HCT116 (cell line): ENCODE data around the gene MCTP2. TPM values are rescaled to one million over a fixed set of nuclear protein-coding genes. Genes with fewer than 3 reads are reported as not detected.

Experiments
- ATAC-seq: fragments of 200-7000 bp; cut with Tn5 transposase; 2 replicates; pipeline ENCODE4 v1.9.1; 2020; ENCODE audit warnings: mild to moderate bottlenecking, moderate library complexity
- BruUV-seq: library from RNA; stranded (reverse); fragments of 400-500 nt; replicated peaks from 2 replicates; lab custom pipeline; 2021; lab: Mats Ljungman, UMichigan
- CTCF ChIA-PET: fragments of 300-600 bp; sonication (Branson Sonifier 250); formaldehyde crosslinking; loops from one replicate; lab custom pipeline; 2021; ENCODE audit warnings: antibody characterized with exemption; lab: Charles Lee
- POLR2A ChIA-PET: fragments of 300-600, 350-600 bp; sonication (Branson Sonifier 250); formaldehyde crosslinking; loops from one replicate; lab custom pipeline; 2021; ENCODE audit warnings: antibody characterized with exemption; lab: Charles Lee
- RAD21 ChIA-PET, 2 experiments: fragments of 300-600 bp; sonication (Branson Sonifier 250); formaldehyde crosslinking; loops; one replicate each; lab custom pipeline; 2023; ENCODE audit warnings: low total read pairs in 2 of 2; ENCODE audit not compliant: uncharacterized antibody in 2 of 2, unreplicated experiment in 2 of 2, low non-redundant PET in 1 of 2; lab: Charles Lee
- DNase-seq: peaks from one replicate; pipeline ENCODE4 v3.0.0-alpha.2; 2010; ENCODE audit warnings: low read depth, low spot score
- H2AFZ ChIP-seq: fragments of 200-600 bp; shearing (Covaris generic), sonication (generic); 2 replicates; pipeline ENCODE4 v1.6.1; 2017; ENCODE audit warnings: low read depth, mixed run types, mixed read lengths, antibody characterized with exemption, low read length; ENCODE audit not compliant: poor library complexity, severe bottlenecking
- H3K27ac ChIP-seq: 2 replicates; pipeline ENCODE4 v1.5.1; 2012; ENCODE audit warnings: low read depth, low read length
- H3K27me3 ChIP-seq: fragments of 200-600 bp; sonication (generic); 2 replicates; pipeline ENCODE4 v1.6.1; 2016; ENCODE audit warnings: mixed run types, low read length, mixed read lengths; ENCODE audit not compliant: insufficient read depth
- H3K36me3 ChIP-seq, 2 experiments: fragments of 200-500 bp in 1 of 2; fragments of 200-600 bp in 1 of 2; sonication (Bioruptor generic) in 1 of 2; sonication (generic) in 1 of 2; 2 replicates each; pipeline versions ENCODE4 v1.5.1 to v1.6.1; 2014 to 2016; ENCODE audit warnings: low read length in 2 of 2, inconsistent platforms in 1 of 2, mixed read lengths in 1 of 2, mixed run types in 1 of 2; ENCODE audit not compliant: insufficient read depth in 2 of 2, control insufficient read depth in 1 of 2
- H3K4me1 ChIP-seq, 2 experiments: fragments of 200-600 bp in 1 of 2; sonication (generic) in 1 of 2; 2 replicates each; pipeline versions ENCODE4 v1.5.1 to v1.6.1; 2012 to 2017; ENCODE audit warnings: low read length in 2 of 2, inconsistent platforms in 1 of 2, mild to moderate bottlenecking in 1 of 2, mixed read lengths in 1 of 2, mixed run types in 1 of 2, moderate library complexity in 1 of 2; ENCODE audit not compliant: insufficient read depth in 2 of 2, control insufficient read depth in 1 of 2
- H3K4me2 ChIP-seq: fragments of 200-600 bp; sonication (generic); 2 replicates; pipeline ENCODE4 v1.6.1; 2017; ENCODE audit warnings: mixed run types, low read length, mixed read lengths
- H3K4me3 ChIP-seq, 2 experiments: fragments of 200-600 bp in 1 of 2; sonication (generic) in 1 of 2; replicated peaks in 1 of 2; 2 replicates each; pipeline ENCODE4 v1.5.1; 2011 to 2016; ENCODE audit warnings: low read length in 2 of 2, control low read depth in 1 of 2, low read depth in 1 of 2, mild to moderate bottlenecking in 1 of 2, mixed read lengths in 1 of 2, mixed run types in 1 of 2
- H3K79me2 ChIP-seq: fragments of 200-600 bp; sonication (generic); 2 replicates; pipeline ENCODE4 v1.6.1; 2017; ENCODE audit warnings: mild to moderate bottlenecking, mixed run types, low read length, moderate library complexity, mixed read lengths; ENCODE audit not compliant: insufficient read depth
- H3K9ac ChIP-seq: fragments of 200-600 bp; sonication (generic); 2 replicates; pipeline ENCODE4 v1.6.1; 2016; ENCODE audit warnings: low read length, mixed read lengths
- H3K9me2 ChIP-seq: fragments of 200-600 bp; sonication (generic), shearing (Covaris generic); 2 replicates; pipeline ENCODE4 v1.6.1; 2017; ENCODE audit warnings: mixed run types, mild to moderate bottlenecking, moderate library complexity; ENCODE audit not compliant: insufficient read depth
- H3K9me3 ChIP-seq, 2 experiments: fragments of 200-500 bp in 1 of 2; fragments of 200-600 bp in 1 of 2; sonication (Bioruptor generic) in 1 of 2; sonication (generic) in 1 of 2; 2 replicates each; pipeline ENCODE4 v1.6.1; 2014 to 2017; ENCODE audit warnings: low read length in 2 of 2, mixed read lengths in 2 of 2, inconsistent platforms in 1 of 2, low read depth in 1 of 2, mild to moderate bottlenecking in 1 of 2, mixed run types in 1 of 2, moderate library complexity in 1 of 2; ENCODE audit not compliant: control insufficient read depth in 1 of 2, insufficient read depth in 1 of 2
- H4K20me1 ChIP-seq: fragments of 200-600 bp; sonication (generic), shearing (Covaris generic); 2 replicates; pipeline ENCODE4 v1.6.1; 2017; ENCODE audit warnings: mixed run types, mild to moderate bottlenecking, moderate library complexity; ENCODE audit not compliant: insufficient read depth
- ATF3 ChIP-seq: IDR thresholded peaks from 2 replicates; pipeline ENCODE4 v1.6.1; 2012
- CBX3 ChIP-seq: IDR thresholded peaks from 2 replicates; pipeline ENCODE4 v1.6.1; 2012; ENCODE audit warnings: low read depth
- CEBPB ChIP-seq: IDR thresholded peaks from 2 replicates; pipeline ENCODE4 v1.6.1; 2012; ENCODE audit warnings: low read depth
- ELF1 ChIP-seq: IDR thresholded peaks from 2 replicates; pipeline ENCODE4 v1.6.1; 2012; ENCODE audit warnings: low read depth, borderline replicate concordance
- FOSL1 ChIP-seq: IDR thresholded peaks from 2 replicates; pipeline ENCODE4 v1.6.1; 2012; ENCODE audit warnings: low read depth
- JUND ChIP-seq: IDR thresholded peaks from 2 replicates; pipeline ENCODE4 v1.6.1; 2012
- MAX ChIP-seq: IDR thresholded peaks from 2 replicates; pipeline ENCODE4 v1.6.1; 2012
- POLR2A ChIP-seq: IDR thresholded peaks from 2 replicates; pipeline ENCODE4 v1.7.0; 2011; ENCODE audit warnings: borderline replicate concordance; ENCODE audit not compliant: insufficient read depth, insufficient read length; ENCODE audit errors: extremely low read depth
- SIN3A ChIP-seq: IDR thresholded peaks from 2 replicates; pipeline ENCODE4 v1.6.1; 2012; ENCODE audit warnings: low read depth
- SRF ChIP-seq: IDR thresholded peaks from 2 replicates; pipeline ENCODE4 v1.6.1; 2012; ENCODE audit warnings: low read depth
- YY1 ChIP-seq: IDR thresholded peaks from 2 replicates; pipeline ENCODE4 v1.6.1; 2011; ENCODE audit warnings: low read length, low read depth, moderate library complexity, mild to moderate bottlenecking; ENCODE audit not compliant: insufficient replicate concordance; ENCODE audit errors: extremely low read depth
- ZFX ChIP-seq: fragments of 450-650 bp; IDR thresholded peaks from 2 replicates; pipeline ENCODE4 v1.6.1; 2017
- ZNF274 ChIP-seq: fragments of 200-500 bp; sonication (Bioruptor generic); IDR thresholded peaks from 2 replicates; pipeline ENCODE4 v1.6.1; 2014; ENCODE audit warnings: mild to moderate bottlenecking, low read depth, low read length, inconsistent platforms
- intact Hi-C: fragments of 100-400 bp; cut with micrococcal nuclease; formaldehyde crosslinking; loops from 2 replicates; pipeline ENCODE4 v1.10.0; 2022
- total RNA-seq: library from RNA; stranded (reverse); gene quantifications from one replicate; pipeline ENCODE4 v1.2.1, GENCODE V29; 2021; ENCODE audit not compliant: unreplicated experiment
- TF ChIP-seq, protein P1 (sequence below), 3 experiments: fragments of 200-600 bp in 1 of 3; sonication (generic) in 1 of 3; IDR thresholded peaks in 2 of 3; conservative IDR thresholded peaks in 1 of 3; 2 replicates each; pipeline ENCODE4 v1.5.1; 2012 to 2017; ENCODE audit warnings: low read depth in 2 of 3, low read length in 2 of 3, antibody characterized with exemption in 1 of 3, borderline replicate concordance in 1 of 3, control low read depth in 1 of 3, mild to moderate bottlenecking in 1 of 3, mixed read lengths in 1 of 3, mixed run types in 1 of 3, moderate library complexity in 1 of 3; ENCODE audit not compliant: insufficient read depth in 1 of 3
- TF ChIP-seq, protein P2 (sequence below): IDR thresholded peaks from 2 replicates; pipeline ENCODE4 v1.6.1; 2011; ENCODE audit warnings: mild to moderate bottlenecking, low read length, moderate library complexity; ENCODE audit not compliant: insufficient replicate concordance; ENCODE audit errors: extremely low read depth

The MCTP2 gene
- total RNA-seq, 1 experiment from 2014 or later: 12.9 TPM

DNA sequence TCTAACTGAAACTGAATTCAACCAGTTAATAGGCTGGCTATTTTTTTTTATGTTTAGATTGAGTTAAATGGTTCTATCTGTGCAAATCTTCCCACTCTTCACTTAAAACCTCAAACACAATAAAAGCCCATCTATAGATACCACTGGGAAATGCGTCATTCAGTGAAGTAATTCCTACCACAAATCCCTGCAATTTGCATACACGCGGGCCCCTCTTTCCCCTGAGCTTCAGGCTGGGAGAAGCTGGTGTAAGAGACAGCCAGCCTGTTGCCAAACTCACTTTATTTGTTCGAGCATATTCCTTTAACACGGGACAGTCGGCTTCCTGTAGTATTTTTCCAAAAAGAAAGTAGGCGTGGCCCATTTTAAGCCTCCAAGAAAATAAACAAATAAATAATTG, 26.0 kb upstream of the MCTP2 start (continued):
- TF ChIP-seq, protein P1, sequence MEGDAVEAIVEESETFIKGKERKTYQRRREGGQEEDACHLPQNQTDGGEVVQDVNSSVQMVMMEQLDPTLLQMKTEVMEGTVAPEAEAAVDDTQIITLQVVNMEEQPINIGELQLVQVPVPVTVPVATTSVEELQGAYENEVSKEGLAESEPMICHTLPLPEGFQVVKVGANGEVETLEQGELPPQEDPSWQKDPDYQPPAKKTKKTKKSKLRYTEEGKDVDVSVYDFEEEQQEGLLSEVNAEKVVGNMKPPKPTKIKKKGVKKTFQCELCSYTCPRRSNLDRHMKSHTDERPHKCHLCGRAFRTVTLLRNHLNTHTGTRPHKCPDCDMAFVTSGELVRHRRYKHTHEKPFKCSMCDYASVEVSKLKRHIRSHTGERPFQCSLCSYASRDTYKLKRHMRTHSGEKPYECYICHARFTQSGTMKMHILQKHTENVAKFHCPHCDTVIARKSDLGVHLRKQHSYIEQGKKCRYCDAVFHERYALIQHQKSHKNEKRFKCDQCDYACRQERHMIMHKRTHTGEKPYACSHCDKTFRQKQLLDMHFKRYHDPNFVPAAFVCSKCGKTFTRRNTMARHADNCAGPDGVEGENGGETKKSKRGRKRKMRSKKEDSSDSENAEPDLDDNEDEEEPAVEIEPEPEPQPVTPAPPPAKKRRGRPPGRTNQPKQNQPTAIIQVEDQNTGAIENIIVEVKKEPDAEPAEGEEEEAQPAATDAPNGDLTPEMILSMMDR (IDR thresholded peaks at IDR 0.05 in 2 of 3, conservative IDR thresholded peaks at IDR 0.05 in 1 of 3; ENCODE audit: borderline replicate concordance in 1 of 3, insufficient read depth in 1 of 3, low read depth in 2 of 3, low read length in 2 of 3): no peak
- TF ChIP-seq ATF3: no peak
- no peak for TF ChIP-seq CEBPB

DNA sequence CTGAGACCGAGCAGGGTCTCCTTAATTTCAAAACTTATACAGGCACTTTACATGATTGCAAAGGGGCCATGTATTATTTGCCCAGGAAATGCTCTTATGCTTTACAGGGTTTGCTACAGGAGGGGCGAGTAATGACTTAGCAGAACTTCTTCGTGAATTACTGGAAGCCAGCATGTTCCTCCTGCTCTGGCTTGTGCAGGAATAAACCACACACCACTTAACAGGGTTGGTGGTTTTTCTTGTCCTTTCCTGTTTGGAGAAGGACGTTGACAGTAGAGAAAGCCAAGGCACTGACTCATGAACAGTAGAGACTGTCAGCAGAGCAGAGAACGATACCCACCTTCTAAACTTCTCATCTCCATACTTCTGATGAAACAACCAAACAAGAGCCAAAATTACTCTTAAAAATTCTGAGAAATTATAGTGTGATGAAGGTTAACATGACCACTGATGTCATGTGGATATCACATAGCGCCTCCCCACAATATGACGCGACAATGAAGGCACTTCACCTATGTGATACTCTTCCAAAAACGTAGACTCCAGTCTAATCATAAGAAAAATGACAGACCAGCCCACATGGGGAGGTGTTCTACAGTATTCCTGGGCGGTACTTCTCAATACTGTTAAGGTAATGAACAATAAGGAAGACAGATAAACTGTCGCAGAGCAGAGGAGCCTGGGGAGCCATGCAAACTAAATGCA, 24.7 kb upstream of the MCTP2 start:
- Histone ChIP-seq H3K4me3 (no peak overlapping the region), H3K36me3 (no peaks in the 10 kb centered on the region), H3K9me2 (no peaks in the 10 kb centered on the region), H3K9me3 (no peaks in the 10 kb centered on the region), H2AFZ (no peak overlapping the region), H4K20me1 (no peaks in the 10 kb centered on the region), H3K4me1 (no peaks in the 10 kb centered on the region), H3K27ac (no peak overlapping the region), H3K27me3 (no peaks in the 10 kb centered on the region), H3K79me2 (no peaks in the 10 kb centered on the region), H3K9ac (no peak overlapping the region), H3K4me2 (no peak overlapping the region)
- ChIA-PET POLR2A (no interaction called here), CTCF (no interaction called here), RAD21 (no interaction called here)
- no peak for DNase-seq
- intact Hi-C loops: no loop called here
- no peak for TF ChIP-seq POLR2A
- ATAC-seq: no peak
- BruUV-seq: no TSS peak

DNA sequence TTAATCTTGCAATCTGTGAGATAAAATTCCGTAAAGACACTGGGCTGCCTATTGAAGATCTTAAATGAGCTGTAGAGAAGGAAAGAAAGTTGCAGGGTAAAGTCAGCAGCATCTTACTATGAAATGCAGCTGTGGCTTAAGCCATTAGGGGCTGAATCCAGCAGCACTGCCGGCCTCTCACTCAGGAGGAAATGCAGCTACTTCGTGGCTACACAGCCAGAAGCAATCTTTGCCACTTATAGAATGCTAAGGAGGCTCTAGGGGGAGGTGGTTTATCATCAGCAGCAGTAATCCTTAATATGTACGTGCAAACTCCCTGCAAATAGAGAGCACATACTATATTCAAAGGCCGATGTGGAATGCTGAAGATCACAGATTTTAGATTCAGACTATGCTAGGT, 19.1 kb upstream of the MCTP2 start:
- Histone ChIP-seq H3K36me3 (no peaks in the 10 kb centered on the region), H3K4me1 (no peaks in the 10 kb centered on the region), H3K4me3 (no peak overlapping the region), H3K27ac (no peak overlapping the region), H3K9ac (no peak overlapping the region), H3K9me3 (no peaks in the 10 kb centered on the region), H3K4me2 (no peak overlapping the region), H3K79me2 (no peaks in the 10 kb centered on the region), H3K27me3 (no peaks in the 10 kb centered on the region), H4K20me1 (no peaks in the 10 kb centered on the region), H2AFZ (no peak overlapping the region), H3K9me2 (no peaks in the 10 kb centered on the region)
- DNase-seq (no peak), ATAC-seq (no peak)
- ChIA-PET POLR2A (no interaction called here), CTCF (no interaction called here), RAD21 (no interaction called here)
- no TSS peak for BruUV-seq
- intact Hi-C loops: no loop called here
- TF ChIP-seq ZFX: no peak
- TF ChIP-seq ZNF274: no peak
- no peak for TF ChIP-seq FOSL1
- TF ChIP-seq CBX3: no peak
- TF ChIP-seq SRF: no peak
- no peak for TF ChIP-seq ELF1
- no peak for TF ChIP-seq MAX
- no peak for TF ChIP-seq SIN3A
- TF ChIP-seq, protein P2, sequence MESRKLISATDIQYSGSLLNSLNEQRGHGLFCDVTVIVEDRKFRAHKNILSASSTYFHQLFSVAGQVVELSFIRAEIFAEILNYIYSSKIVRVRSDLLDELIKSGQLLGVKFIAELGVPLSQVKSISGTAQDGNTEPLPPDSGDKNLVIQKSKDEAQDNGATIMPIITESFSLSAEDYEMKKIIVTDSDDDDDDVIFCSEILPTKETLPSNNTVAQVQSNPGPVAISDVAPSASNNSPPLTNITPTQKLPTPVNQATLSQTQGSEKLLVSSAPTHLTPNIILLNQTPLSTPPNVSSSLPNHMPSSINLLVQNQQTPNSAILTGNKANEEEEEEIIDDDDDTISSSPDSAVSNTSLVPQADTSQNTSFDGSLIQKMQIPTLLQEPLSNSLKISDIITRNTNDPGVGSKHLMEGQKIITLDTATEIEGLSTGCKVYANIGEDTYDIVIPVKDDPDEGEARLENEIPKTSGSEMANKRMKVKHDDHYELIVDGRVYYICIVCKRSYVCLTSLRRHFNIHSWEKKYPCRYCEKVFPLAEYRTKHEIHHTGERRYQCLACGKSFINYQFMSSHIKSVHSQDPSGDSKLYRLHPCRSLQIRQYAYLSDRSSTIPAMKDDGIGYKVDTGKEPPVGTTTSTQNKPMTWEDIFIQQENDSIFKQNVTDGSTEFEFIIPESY: no peak
- no peak for TF ChIP-seq YY1
- no peak for TF ChIP-seq CEBPB
- TF ChIP-seq JUND: no peak
- TF ChIP-seq POLR2A: no peak
